ENCODE results near the gene PSMA6. TPM values are rescaled to one million over a fixed set of nuclear protein-coding genes. Genes with fewer than 3 reads are reported as not detected.

Gene PSMA6
- total RNA-seq, 1 donor from 2014 or later = 344 TPM

DNA sequence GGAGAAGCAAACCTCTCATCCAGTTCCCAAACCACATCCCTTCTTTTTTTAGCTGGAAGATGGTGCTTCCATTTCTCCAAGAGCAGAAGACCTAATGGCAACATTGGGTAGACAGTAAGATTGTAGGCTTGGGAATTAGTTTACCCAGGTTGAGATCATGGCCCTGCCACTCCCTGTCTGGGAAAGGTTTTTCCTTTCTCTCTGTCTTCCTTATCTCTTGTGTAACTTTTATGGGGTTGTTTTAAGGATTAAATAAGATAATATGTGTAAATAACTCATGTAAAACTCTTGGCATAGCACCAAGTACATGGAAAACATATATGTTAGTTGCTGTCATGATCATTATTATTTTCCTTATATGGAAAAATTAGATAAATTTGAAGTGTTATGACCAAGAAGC, 23.2 kb upstream of the PSMA6 start:
- no peak overlapping the region for H3K27ac ChIP-seq
- H3K9ac ChIP-seq = no peak overlapping the region
- H3K4me2 ChIP-seq = no peak overlapping the region
- no peak overlapping the region for H3K4me3 Mint-ChIP-seq
- H3K79me2 ChIP-seq (ENCODE audit: low read depth) = no peaks in the 10 kb centered on the region
- H3K4me3 ChIP-seq = no peak overlapping the region
- no peaks in the 10 kb centered on the region for H3K9me3 Mint-ChIP-seq
- no peaks in the 10 kb centered on the region for H3K4me1 ChIP-seq
- DNase-seq (ENCODE audit: low spot score) = no peak
- no peaks in the 10 kb centered on the region for H3F3A ChIP-seq (ENCODE audit: low read depth)
- no peaks in the 10 kb centered on the region for H3K27me3 Mint-ChIP-seq (ENCODE audit: insufficient read depth, low read depth)
- H3K27me3 ChIP-seq = no peaks in the 10 kb centered on the region
- no peaks in the 10 kb centered on the region for H3K4me1 Mint-ChIP-seq
- TF ChIP-seq EZH2 (IDR thresholded peaks at IDR 0.05) (no peak), EZH2phosphoT487 (IDR thresholded peaks at IDR 0.05) (no peak)
- TF ChIP-seq, protein P1, sequence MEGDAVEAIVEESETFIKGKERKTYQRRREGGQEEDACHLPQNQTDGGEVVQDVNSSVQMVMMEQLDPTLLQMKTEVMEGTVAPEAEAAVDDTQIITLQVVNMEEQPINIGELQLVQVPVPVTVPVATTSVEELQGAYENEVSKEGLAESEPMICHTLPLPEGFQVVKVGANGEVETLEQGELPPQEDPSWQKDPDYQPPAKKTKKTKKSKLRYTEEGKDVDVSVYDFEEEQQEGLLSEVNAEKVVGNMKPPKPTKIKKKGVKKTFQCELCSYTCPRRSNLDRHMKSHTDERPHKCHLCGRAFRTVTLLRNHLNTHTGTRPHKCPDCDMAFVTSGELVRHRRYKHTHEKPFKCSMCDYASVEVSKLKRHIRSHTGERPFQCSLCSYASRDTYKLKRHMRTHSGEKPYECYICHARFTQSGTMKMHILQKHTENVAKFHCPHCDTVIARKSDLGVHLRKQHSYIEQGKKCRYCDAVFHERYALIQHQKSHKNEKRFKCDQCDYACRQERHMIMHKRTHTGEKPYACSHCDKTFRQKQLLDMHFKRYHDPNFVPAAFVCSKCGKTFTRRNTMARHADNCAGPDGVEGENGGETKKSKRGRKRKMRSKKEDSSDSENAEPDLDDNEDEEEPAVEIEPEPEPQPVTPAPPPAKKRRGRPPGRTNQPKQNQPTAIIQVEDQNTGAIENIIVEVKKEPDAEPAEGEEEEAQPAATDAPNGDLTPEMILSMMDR (IDR thresholded peaks at IDR 0.05) = no peak
- H3K27ac Mint-ChIP-seq = no peak overlapping the region
- H3K9me3 ChIP-seq (ENCODE audit: low read depth) = no peaks in the 10 kb centered on the region
- H2AFZ ChIP-seq (replicated peaks) = no peak overlapping the region
- H3K36me3 ChIP-seq = no peaks in the 10 kb centered on the region
- H4K20me1 ChIP-seq (ENCODE audit: low read depth) = no peaks in the 10 kb centered on the region
- H3K36me3 Mint-ChIP-seq = peaks cover 4% of the 10 kb centered on the region

DNA sequence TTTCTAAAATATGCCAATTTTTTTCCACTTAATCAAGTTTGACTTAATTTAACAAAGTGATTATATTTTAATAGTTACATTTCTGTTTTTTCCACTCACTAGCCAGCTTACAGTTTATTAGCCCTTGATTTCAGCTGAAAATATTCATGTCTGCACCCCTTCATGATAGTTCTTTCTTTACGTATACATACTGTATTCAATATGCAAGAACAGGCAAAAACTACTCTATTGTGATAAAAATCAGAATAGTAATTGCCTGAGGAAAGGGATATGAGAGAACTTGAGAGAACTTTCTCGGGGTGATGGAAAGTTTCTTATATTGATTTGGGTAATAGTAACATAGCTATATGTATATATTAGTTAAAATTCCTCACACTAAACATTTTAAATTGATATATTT, 17.4 kb upstream of the PSMA6 start:
- Mint-ChIP-seq H3K27ac (no peak overlapping the region), H3K36me3 (peaks cover 8% of the 10 kb centered on the region), H3K27me3 (ENCODE audit: insufficient read depth, low read depth) (no peaks in the 10 kb centered on the region), H3K9me3 (no peaks in the 10 kb centered on the region), H3K4me3 (no peak overlapping the region), H3K4me1 (no peaks in the 10 kb centered on the region)
- H3F3A ChIP-seq (ENCODE audit: low read depth) = no peaks in the 10 kb centered on the region
- no peaks in the 10 kb centered on the region for H3K27me3 ChIP-seq
- no peaks in the 10 kb centered on the region for H3K36me3 ChIP-seq
- no peaks in the 10 kb centered on the region for H3K4me1 ChIP-seq
- no peak overlapping the region for H3K4me3 ChIP-seq
- H4K20me1 ChIP-seq (ENCODE audit: low read depth) = no peaks in the 10 kb centered on the region
- TF ChIP-seq, protein P1 (IDR thresholded peaks at IDR 0.05) = no peak
- no peak for DNase-seq (ENCODE audit: low spot score)
- H3K4me2 ChIP-seq = no peak overlapping the region
- no peaks in the 10 kb centered on the region for H3K79me2 ChIP-seq (ENCODE audit: low read depth)
- H3K9ac ChIP-seq = no peak overlapping the region
- no peak overlapping the region for H2AFZ ChIP-seq (replicated peaks)
- H3K9me3 ChIP-seq (ENCODE audit: low read depth) = no peaks in the 10 kb centered on the region
- H3K27ac ChIP-seq = no peak overlapping the region

DNA sequence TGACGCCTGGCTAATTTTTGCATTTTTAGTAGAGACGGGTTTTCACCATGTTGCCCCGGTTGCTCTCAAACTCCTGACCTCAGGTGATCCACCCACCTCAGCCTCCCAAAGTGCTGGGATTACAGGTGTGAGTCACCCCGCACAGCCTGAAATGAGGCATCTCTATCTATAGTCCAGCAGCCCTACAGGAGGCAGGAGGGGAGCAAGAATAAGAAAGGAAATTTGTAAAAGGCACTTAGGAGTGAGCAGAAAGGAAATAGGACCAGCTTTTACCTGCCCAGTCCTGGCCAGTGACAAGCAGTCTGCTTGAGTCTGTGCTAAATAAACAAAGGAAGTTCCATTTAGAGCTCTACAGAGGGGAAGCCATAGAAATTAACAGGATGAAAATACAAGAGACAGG, 15.0 kb upstream of the PSMA6 start:
- H3K79me2 ChIP-seq (ENCODE audit: low read depth) = no peaks in the 10 kb centered on the region
- no peaks in the 10 kb centered on the region for H4K20me1 ChIP-seq (ENCODE audit: low read depth)
- no peak overlapping the region for H3K27ac ChIP-seq
- H3K4me3 ChIP-seq = no peak overlapping the region
- no peak overlapping the region for H3K9ac ChIP-seq
- no peak for DNase-seq (ENCODE audit: low spot score)
- Mint-ChIP-seq H3K4me1 (no peaks in the 10 kb centered on the region), H3K9me3 (no peaks in the 10 kb centered on the region), H3K27ac (no peak overlapping the region), H3K36me3 (peaks cover 7% of the 10 kb centered on the region), H3K27me3 (ENCODE audit: insufficient read depth, low read depth) (no peaks in the 10 kb centered on the region), H3K4me3 (no peak overlapping the region)
- H3K9me3 ChIP-seq (ENCODE audit: low read depth) = no peaks in the 10 kb centered on the region
- TF ChIP-seq, protein P1 (IDR thresholded peaks at IDR 0.05) = no peak
- no peak for TF ChIP-seq EZH2phosphoT487 (IDR thresholded peaks at IDR 0.05)
- TF ChIP-seq EZH2 (IDR thresholded peaks at IDR 0.05) = no peak
- no peaks in the 10 kb centered on the region for H3F3A ChIP-seq (ENCODE audit: low read depth)
- H3K4me1 ChIP-seq = no peaks in the 10 kb centered on the region
- no peaks in the 10 kb centered on the region for H3K27me3 ChIP-seq
- no peak overlapping the region for H3K4me2 ChIP-seq
- H3K36me3 ChIP-seq = no peaks in the 10 kb centered on the region
- no peak overlapping the region for H2AFZ ChIP-seq (replicated peaks)

DNA sequence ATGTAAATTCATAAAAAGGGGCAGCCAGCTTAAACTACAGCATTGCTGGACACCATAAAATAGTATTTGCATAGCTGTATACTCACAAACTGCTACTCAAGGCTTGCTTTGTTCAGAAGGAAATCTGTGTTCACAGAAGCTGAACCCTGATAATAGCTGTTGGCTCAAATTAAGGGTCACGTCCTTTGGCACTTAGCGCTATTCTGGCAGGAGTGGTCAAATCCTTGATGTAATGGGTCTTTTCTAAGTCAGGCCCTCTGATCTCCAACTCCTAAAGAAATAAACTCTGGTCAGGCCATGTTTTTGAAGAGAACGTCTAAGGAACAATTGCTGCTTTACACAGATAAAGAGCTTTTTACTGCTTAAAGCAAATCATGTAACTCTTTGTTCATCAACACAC, 12.8 kb upstream of the PSMA6 start:
- H3K36me3 Mint-ChIP-seq = peaks cover 5% of the 10 kb centered on the region
- H3K27ac ChIP-seq = no peak overlapping the region
- no peaks in the 10 kb centered on the region for H3K36me3 ChIP-seq
- no peaks in the 10 kb centered on the region for H3K9me3 ChIP-seq (ENCODE audit: low read depth)
- H3K4me1 ChIP-seq = no peaks in the 10 kb centered on the region
- no peak for DNase-seq (ENCODE audit: low spot score)
- no peaks in the 10 kb centered on the region for H4K20me1 ChIP-seq (ENCODE audit: low read depth)
- H3K27me3 Mint-ChIP-seq (ENCODE audit: insufficient read depth, low read depth) = no peaks in the 10 kb centered on the region
- no peak overlapping the region for H3K9ac ChIP-seq
- no peak overlapping the region for H2AFZ ChIP-seq (replicated peaks)
- TF ChIP-seq EZH2 (IDR thresholded peaks at IDR 0.05) = no peak
- TF ChIP-seq, protein P1 (IDR thresholded peaks at IDR 0.05) = no peak
- no peak for TF ChIP-seq EZH2phosphoT487 (IDR thresholded peaks at IDR 0.05)
- H3K27me3 ChIP-seq = no peaks in the 10 kb centered on the region
- H3F3A ChIP-seq (ENCODE audit: low read depth) = no peaks in the 10 kb centered on the region
- no peak overlapping the region for H3K4me2 ChIP-seq
- no peaks in the 10 kb centered on the region for H3K9me3 Mint-ChIP-seq
- no peak overlapping the region for H3K4me3 Mint-ChIP-seq
- no peaks in the 10 kb centered on the region for H3K4me1 Mint-ChIP-seq
- no peak overlapping the region for H3K27ac Mint-ChIP-seq
- no peak overlapping the region for H3K4me3 ChIP-seq
- H3K79me2 ChIP-seq (ENCODE audit: low read depth) = no peaks in the 10 kb centered on the region

Measured in neural progenitor cell (in vitro differentiated cells).